HG03520 (cell line): ENCODE results near the gene HOXB5.

ENCODE experiments used
- ATAC-seq: cut with Tn5 transposase; IDR thresholded peaks from one replicate; pipeline ENCODE4 v1.9.1; 2021; ENCODE audit warnings: mild to moderate bottlenecking, moderate library complexity; ENCODE audit not compliant: unreplicated experiment

HOXB5 gene

GRCh38 chr17:48592057-48592514 is 1.5 kb downstream of the HOXB5 start:
- no peak for ATAC-seq

GRCh38 chr17:48591255-48592056 is 2.1 kb downstream of the HOXB5 start:
- no peak for ATAC-seq

DNA sequence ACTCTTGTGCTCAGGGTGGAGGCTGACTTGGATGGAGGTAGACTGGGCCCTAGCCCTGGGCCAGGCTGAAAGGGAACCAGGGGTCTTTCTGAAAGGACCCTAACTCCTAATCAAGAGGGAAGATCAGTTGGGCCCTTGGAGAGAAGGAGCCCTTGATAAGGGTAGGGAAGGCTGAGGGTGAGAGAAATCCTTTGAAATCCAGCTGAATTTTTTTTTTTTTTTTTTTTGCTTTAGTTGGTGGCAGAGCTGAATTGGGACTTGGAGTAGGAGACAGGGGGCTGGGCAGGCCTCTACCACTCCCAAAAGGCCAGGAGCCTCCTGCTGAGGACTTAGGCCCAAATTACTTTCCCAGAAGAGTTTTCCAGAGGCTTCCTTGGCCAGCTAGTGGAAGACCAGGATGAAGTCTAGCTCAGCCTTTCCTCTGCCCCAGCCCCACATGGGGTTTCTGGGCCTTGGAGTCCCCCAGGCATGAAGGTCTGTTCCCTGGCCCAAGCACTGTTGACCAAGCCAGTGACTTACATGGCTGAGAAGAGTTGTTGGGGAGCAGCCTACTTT is 2.9 kb downstream of the HOXB5 start:
- no peak for ATAC-seq

DNA sequence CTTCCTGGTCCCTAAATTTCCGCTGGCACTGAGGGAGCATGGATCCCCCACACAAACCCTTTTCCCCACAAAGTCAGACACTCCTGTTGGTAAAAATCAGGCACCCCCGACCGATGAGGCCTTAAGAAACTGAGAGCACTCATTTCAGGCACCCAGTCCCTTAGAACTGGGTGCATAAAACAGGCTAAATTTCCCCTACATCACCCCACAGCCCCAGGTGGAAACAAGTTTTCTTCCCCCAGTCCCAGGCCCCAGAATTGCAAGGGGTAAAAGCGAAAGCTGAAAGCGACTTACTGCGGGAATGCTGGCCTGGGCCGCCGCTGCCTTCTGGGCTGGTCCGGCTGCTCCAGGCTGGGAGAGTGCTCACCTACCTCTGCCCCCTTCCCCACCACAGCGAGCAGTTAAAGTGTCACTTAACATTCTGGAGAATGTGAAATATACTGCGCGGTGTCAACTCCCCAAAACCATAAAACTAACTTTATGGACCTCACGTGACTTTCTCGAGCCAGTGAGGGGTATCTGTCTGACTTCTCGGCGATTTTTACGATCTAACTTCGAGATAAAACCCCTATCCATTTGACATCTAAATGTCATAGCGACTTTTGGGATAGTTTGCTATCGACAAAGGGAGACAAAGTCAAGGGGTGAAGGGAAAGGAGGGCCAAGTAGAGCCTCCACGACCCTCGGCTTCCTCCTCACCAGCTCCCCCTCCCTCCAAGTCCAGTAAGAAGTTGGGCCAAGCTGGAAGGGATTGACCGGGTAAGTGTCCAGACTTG is 3.6 kb downstream of the HOXB5 start, which contains the start of gene HOXB3:
Gene HOXB3, minus strand, starts transcription at position 411 of the 776 bp plus-strand sequence. CDS start 37,767 bp downstream, outside the sequence.
- no peak for ATAC-seq

DNA sequence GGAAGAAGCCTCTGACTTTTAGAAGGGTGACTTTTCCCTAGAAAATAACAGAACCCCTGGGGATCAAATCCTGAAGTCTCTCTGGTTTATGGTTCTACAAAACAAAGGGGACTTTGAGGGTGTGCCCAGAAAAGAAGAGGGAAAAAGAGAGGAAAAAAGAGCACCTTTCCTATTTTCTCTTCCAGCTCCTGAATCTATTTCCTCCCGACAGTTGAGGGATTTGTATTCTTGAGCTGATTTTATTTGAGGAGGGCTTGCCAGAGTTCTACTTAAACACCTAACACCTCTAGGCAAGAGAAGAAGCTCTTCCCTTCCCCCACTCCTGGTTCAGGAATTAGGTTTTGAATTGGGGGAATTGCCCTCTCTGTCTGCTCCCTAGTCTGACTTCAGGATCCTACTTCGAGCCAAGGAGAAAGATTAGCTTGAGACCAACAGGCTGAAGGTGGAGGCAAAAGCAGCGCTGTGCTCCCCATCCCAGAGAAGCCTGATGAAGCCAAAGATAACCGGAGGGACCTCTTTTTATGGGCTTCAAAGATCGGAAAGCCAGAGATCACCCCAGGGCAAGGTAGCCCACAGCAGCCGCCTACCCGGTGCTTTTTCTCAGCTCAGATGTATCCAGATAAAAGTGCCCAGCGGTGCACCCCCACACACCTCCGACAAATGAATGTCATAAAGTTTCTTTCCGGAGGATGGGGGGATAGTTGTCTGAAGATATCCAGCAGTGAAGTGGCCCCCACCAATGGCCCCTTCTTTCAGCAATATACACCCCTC is 4.3 kb downstream of the HOXB5 start:
- ATAC-seq: no peak

GRCh38 chr17:48588528-48588927 is 5.1 kb downstream of the HOXB5 start:
- ATAC-seq: no peak

- ATAC-seq: no peak
Measured at GRCh38 chr17:48588074-48588415, 5.5 kb downstream of the HOXB5 start.

- ATAC-seq: no peak
Measured at GRCh38 chr17:48587276-48588073, 6.1 kb downstream of the HOXB5 start.

DNA sequence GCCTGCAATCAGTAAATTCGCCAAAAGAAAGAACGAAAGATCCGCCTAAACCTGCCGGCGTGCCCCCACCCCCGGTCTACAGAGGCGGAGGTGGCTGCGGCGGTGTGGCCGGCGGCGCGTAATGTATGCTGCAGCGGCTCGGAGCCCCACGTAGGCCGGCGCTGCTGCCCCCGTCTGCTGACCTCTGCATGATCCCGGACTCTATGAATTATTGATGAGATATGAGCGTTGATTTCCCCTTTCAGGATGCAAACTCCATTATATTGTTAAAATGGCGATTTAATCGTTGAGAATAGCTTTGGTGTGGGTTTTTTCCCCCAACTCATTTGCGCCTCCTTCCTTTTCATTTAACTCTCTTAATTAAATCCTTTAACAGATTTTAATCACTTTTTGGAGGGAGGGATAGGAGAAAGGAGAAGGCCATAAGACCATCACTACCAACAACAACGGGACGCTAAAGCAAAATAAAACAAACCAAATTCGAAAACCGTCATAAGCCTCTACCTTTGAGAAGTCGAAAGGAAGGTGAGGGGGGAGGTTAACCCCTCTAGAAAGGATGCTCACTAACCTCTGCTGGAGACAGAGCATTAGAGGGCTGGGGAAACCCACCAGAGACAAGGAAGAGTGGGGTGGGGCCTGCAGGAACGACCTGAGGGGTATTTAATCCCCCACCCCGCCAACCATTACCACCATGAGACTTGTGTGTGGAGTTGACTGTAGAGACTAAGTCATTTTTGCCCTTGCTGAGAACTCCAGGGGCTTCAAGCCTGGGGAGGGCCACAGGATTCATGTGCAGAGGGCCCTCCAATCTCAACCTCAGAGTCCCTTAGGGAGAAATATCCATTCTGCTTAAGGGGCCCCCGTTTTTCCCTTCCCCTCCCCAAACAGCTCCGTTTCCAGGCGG is 7.0 kb downstream of the HOXB5 start:
- no peak for ATAC-seq

GRCh38 chr17:48584223-48584741 is 9.3 kb downstream of the HOXB5 start:
- ATAC-seq: no peak

GRCh38 chr17:48583708-48584222 is 9.8 kb downstream of the HOXB5 start:
- ATAC-seq: no peak

- ATAC-seq: no peak
Measured at GRCh38 chr17:48582750-48583069, 10.9 kb downstream of the HOXB5 start.

GRCh38 chr17:48579760-48580554 is 13.6 kb downstream of the HOXB5 start:
- ATAC-seq: no peak

- no peak for ATAC-seq
Measured at GRCh38 chr17:48579471-48579759, 14.2 kb downstream of the HOXB5 start.

DNA sequence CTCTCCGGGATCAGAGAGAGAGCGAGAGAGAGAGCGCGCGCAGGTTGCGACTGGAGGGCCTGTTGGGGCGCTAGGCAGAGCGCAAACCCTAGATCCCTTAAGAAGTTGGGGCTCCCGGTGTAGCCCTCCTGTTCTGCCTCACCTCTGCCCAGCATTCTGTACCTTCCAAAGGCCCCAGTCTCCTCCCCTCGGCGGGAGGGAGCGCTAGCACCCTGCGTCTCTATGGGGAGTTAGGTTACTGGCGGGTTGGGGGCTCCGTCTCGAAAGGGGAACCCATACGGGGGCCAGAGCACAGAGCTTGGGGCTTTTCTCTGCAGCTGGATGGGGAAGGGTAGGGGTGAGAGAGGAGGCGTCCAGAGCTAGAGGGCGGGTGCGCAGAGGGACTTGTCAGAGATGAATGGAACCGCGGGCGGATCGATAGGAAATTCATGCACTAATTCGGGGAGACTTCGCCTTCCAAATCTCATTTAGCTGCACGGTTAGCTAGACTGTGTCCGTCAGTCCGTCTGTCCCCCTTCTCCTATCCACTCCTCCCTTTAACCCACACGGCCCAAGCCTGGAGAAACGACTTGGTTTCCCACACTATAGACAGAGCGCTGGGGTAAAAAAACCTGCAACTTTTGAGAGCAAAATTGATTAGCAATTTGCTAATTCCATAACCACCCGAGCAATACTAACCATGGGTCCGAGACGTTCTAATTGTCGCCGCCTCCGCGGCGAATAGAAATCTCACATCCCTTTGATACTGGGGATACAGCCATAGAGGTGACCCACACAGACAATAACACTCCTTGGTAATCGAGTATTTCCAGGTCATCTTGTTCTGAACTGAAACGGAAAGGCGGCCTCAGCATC is 14.7 kb downstream of the HOXB5 start:
- ATAC-seq: no peak

DNA sequence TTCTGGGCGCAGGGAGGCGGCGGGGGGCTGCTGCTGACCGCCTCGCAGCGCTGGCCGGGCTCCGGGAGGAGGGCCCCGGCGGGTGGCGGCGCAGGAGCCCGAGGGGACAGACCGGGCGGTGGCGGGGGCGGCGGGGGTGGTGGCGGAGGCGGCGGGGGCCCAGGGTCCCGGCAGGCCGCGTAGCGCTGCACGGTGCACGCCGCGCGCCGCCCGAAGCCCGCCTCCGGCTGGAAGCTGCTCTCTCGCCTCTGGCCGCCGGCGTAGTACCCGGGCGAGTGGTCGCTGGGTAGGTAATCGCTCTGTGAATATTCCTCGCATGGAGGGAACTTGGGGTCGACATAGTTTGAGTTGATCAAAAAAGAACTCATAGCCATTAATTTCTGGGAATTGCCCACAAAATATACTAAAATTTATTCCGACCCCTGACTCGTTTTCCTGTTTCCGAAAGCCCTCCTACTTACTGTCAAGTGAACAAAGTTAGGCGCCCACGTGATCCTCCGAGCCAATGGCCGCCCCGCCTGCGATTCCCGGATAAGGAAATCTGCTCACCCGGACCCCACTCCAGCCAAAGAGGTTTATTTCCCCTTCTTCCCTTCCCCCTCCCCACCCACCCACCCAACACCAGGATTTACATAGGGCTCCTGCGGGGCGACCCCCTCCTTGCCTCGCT is 15.5 kb downstream of the HOXB5 start, which contains the start of gene HOXB4:
Gene HOXB4, minus strand, starts transcription at position 405 of the 670 bp plus-strand sequence. Its CDS starts 31 bp downstream, at position 374.
- no peak for ATAC-seq
